Natural killer cell (primary cell): ENCODE results near the gene ROS1. TPM values are rescaled to one million over a fixed set of nuclear protein-coding genes. Genes with fewer than 3 reads are reported as not detected.

Experiments used
- ATAC-seq, 3 donors: fragments of 150-1000 bp in 2 of 3; fragments of 200-7000 bp in 1 of 3; cut with Tn5 transposase; 1 replicate in 1 of 3; 2 replicates in 2 of 3; pipeline ENCODE4 v1.10.0; 2021; ENCODE audit warnings: mild to moderate bottlenecking in 2 of 3, moderate library complexity in 2 of 3
- DNase-seq, 2 donors: peaks; one replicate each; pipeline versions ENCODE4 v3.0.0 to v3.0.0-alpha.2; 2013 to 2021; ENCODE audit warnings: mixed read lengths in 1 of 2
- H3K27ac ChIP-seq: one replicate; pipeline ENCODE4 v1.5.1; 2013; ENCODE audit warnings: mild to moderate bottlenecking, low read length
- H3K27me3 ChIP-seq: one replicate; pipeline ENCODE4 v1.6.1; 2013; ENCODE audit warnings: low read length; ENCODE audit not compliant: control insufficient read depth, insufficient read depth
- H3K36me3 ChIP-seq: one replicate; pipeline ENCODE4 v1.6.1; 2013; ENCODE audit warnings: low read length; ENCODE audit not compliant: control insufficient read depth, insufficient read depth
- H3K4me1 ChIP-seq: one replicate; pipeline ENCODE4 v1.6.1; 2013; ENCODE audit warnings: low read length; ENCODE audit not compliant: control insufficient read depth, insufficient read depth
- H3K4me3 ChIP-seq: one replicate; pipeline ENCODE4 v1.5.1; 2013; ENCODE audit warnings: low read length
- H3K9me3 ChIP-seq: one replicate; pipeline ENCODE4 v1.6.1; 2013; ENCODE audit warnings: low read length; ENCODE audit not compliant: control insufficient read depth, insufficient read depth
- H3K27ac Mint-ChIP-seq, 2 donors: one replicate each; pipeline ENCODE4 v1.8.0; 2022; ENCODE audit warnings: mild to moderate bottlenecking in 2 of 2, mixed read lengths in 2 of 2, moderate library complexity in 1 of 2
- H3K27me3 Mint-ChIP-seq, 2 donors: one replicate each; pipeline ENCODE4 v1.8.0; 2022; ENCODE audit warnings: low read depth in 2 of 2, mixed read lengths in 2 of 2
- H3K36me3 Mint-ChIP-seq: one replicate; pipeline ENCODE4 v1.8.0; 2022; ENCODE audit warnings: mixed read lengths
- H3K4me1 Mint-ChIP-seq, 2 donors: one replicate each; pipeline ENCODE4 v1.8.0; 2022; ENCODE audit warnings: mixed read lengths in 2 of 2
- H3K4me3 Mint-ChIP-seq: one replicate; pipeline ENCODE4 v1.8.0; 2022; ENCODE audit warnings: mild to moderate bottlenecking, moderate library complexity, mixed read lengths
- H3K9me3 Mint-ChIP-seq, 2 donors: one replicate each; pipeline ENCODE4 v1.8.0; 2022; ENCODE audit warnings: mixed read lengths in 2 of 2
- WGBS: methylation state at CpG from one replicate; pipeline ENCODE4 v1.1.7; 2013; ENCODE audit warnings: missing lambda C conversion rate; ENCODE audit not compliant: insufficient coverage; 5-methylcytosine and 5-hydroxymethylcytosine counted together
- intact Hi-C: fragments of 100-400 bp; cut with micrococcal nuclease; formaldehyde crosslinking; loops from one replicate; pipeline ENCODE4 v1.14.2; 2022
- total RNA-seq, 4 donors: library from RNA; stranded (reverse); fragments of 120-200 nt in 1 of 4; gene quantifications; one replicate each; pipeline versions ENCODE4 v1.2.3 to v1.2.4, GENCODE V29; 2013 to 2022
- TF ChIP-seq, protein P1 (sequence below): fragments of 200-600 bp; IDR thresholded peaks from one replicate; pipeline ENCODE4 v1.8.0; 2022; ENCODE audit warnings: antibody characterized with exemption

The ROS1 gene
- total RNA-seq, 3 donors from 2014 or later (not counting 1 experiment from before 2014, with no cell fraction given) = not detected

DNA sequence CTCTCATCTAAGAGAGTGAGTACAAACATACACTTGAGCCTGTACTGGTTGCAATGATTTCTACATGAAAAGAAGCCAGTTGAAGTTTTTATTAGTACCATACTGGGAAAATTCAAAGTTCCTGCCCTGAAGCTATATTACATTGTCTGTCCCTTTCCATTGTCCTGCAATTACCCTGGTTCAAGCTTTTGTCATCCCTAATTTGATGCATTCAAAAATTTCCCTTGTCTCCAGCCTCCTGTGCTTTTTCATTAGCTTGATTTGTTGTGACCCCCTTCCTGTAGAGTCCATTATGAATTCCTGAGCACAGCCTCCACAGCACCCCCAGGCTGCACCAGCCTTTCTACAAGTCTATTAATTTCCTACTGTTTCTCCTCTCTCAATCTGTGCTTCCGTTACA, 114.0 kb downstream of the ROS1 start:
- DNase-seq (no peak), ATAC-seq (no peak)
- Histone ChIP-seq H3K27me3 (no peaks in the 10 kb centered on the region), H3K27ac (no peak overlapping the region), H3K4me1 (no peaks in the 10 kb centered on the region), H3K4me3 (no peak overlapping the region), H3K36me3 (no peaks in the 10 kb centered on the region), H3K9me3 (no peaks in the 10 kb centered on the region)
- intact Hi-C loops = no loop called here
- Mint-ChIP-seq H3K27ac (no peak overlapping the region), H3K9me3 (no peaks in the 10 kb centered on the region), H3K4me1 (no peaks in the 10 kb centered on the region), H3K36me3 (no peaks in the 10 kb centered on the region), H3K4me3 (no peak overlapping the region), H3K27me3 (peaks cover 0 to 13% of the 10 kb centered on the region in 2 donors)
- TF ChIP-seq, protein P1, sequence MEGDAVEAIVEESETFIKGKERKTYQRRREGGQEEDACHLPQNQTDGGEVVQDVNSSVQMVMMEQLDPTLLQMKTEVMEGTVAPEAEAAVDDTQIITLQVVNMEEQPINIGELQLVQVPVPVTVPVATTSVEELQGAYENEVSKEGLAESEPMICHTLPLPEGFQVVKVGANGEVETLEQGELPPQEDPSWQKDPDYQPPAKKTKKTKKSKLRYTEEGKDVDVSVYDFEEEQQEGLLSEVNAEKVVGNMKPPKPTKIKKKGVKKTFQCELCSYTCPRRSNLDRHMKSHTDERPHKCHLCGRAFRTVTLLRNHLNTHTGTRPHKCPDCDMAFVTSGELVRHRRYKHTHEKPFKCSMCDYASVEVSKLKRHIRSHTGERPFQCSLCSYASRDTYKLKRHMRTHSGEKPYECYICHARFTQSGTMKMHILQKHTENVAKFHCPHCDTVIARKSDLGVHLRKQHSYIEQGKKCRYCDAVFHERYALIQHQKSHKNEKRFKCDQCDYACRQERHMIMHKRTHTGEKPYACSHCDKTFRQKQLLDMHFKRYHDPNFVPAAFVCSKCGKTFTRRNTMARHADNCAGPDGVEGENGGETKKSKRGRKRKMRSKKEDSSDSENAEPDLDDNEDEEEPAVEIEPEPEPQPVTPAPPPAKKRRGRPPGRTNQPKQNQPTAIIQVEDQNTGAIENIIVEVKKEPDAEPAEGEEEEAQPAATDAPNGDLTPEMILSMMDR = no peak
- WGBS = 94% methylated on average over 1 of the region's 1 CpG

DNA sequence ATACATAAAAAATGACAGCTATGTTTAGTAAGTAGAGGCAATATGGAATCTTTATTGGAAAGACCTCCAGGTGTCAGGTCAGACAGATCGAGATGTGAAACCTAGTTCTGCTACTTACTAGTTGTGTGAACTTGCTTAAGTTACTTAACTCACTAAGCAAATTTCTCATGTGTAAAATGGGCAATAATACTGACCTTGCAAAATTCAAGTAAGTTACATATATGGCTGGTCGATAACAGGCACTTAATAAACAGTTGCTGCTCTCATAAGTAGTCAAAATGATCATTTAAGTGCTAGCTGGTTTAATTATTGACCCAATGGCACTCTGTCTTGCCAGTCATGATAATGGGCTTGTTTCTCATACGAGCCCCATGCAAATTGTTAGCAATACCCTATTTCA, 114.4 kb downstream of the ROS1 start:
- WGBS = 75% methylated on average over 3 of the region's 3 CpGs
- Mint-ChIP-seq H3K36me3 (no peaks in the 10 kb centered on the region), H3K27ac (no peak overlapping the region), H3K9me3 (no peaks in the 10 kb centered on the region), H3K4me3 (no peak overlapping the region), H3K27me3 (peaks cover 0 to 13% of the 10 kb centered on the region in 2 donors), H3K4me1 (no peaks in the 10 kb centered on the region)
- Histone ChIP-seq H3K4me1 (no peaks in the 10 kb centered on the region), H3K27ac (no peak overlapping the region), H3K36me3 (no peaks in the 10 kb centered on the region), H3K27me3 (no peaks in the 10 kb centered on the region), H3K4me3 (no peak overlapping the region), H3K9me3 (no peaks in the 10 kb centered on the region)
- intact Hi-C loops = no loop called here
- ATAC-seq (no peak), DNase-seq (no peak)
- TF ChIP-seq, protein P1 = no peak

DNA sequence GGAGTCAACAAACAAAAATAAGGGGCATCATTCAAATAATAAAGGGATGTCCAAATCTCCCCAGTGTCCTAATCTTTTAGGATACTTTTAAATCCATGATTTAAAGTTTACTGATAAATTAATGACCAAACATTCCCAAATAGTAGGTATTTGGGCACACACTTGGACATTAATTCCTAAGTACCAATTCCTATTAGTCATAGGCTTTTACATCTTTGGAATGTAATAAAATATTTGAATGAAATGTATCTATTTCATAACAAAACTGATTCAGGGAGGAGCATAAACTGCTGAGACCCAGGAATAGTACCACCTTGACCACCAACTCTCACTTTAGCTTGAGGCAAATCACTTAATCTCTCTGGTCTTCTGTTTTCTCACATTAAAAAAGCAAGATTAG, 116.1 kb downstream of the ROS1 start:
- no peaks in the 10 kb centered on the region for H3K36me3 ChIP-seq
- H3K4me3 ChIP-seq = no peak overlapping the region
- no peaks in the 10 kb centered on the region for H3K9me3 Mint-ChIP-seq
- no peak overlapping the region for H3K27ac Mint-ChIP-seq
- H3K4me1 Mint-ChIP-seq = no peaks in the 10 kb centered on the region
- no peaks in the 10 kb centered on the region for H3K9me3 ChIP-seq
- H3K4me3 Mint-ChIP-seq = no peak overlapping the region
- H3K27me3 ChIP-seq = no peaks in the 10 kb centered on the region
- no peaks in the 10 kb centered on the region for H3K36me3 Mint-ChIP-seq
- TF ChIP-seq, protein P1 = no peak
- DNase-seq = no peak
- intact Hi-C loops = no loop called here
- no peak for ATAC-seq
- H3K27me3 Mint-ChIP-seq = peaks cover 0 to 13% of the 10 kb centered on the region in 2 donors
- no peaks in the 10 kb centered on the region for H3K4me1 ChIP-seq
- no peak overlapping the region for H3K27ac ChIP-seq

DNA sequence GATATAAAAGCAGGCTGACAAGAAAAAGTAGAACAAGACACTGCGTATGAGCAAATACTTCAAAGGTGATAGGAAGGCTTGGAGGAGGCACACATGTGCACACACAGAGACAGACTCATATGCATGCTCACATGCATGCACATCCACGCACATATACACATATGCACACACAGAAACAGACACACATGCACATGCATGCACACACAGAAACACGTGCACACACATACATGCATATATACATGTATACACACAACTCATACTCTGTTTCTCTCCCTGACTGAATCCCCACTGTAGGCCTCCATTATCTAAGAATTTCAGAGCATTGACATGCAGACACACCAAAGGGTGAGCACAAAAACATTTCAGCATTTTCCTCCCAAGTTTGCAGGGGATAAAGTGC, 116.7 kb downstream of the ROS1 start:
- H3K4me3 ChIP-seq = no peak overlapping the region
- no peaks in the 10 kb centered on the region for H3K4me1 ChIP-seq
- Mint-ChIP-seq H3K4me3 (no peak overlapping the region), H3K36me3 (no peaks in the 10 kb centered on the region), H3K9me3 (no peaks in the 10 kb centered on the region), H3K27me3 (peaks cover 0 to 13% of the 10 kb centered on the region in 2 donors), H3K4me1 (no peaks in the 10 kb centered on the region), H3K27ac (no peak overlapping the region)
- no peaks in the 10 kb centered on the region for H3K27me3 ChIP-seq
- H3K36me3 ChIP-seq = no peaks in the 10 kb centered on the region
- ATAC-seq (no peak), DNase-seq (no peak)
- H3K27ac ChIP-seq = no peak overlapping the region
- intact Hi-C loops = no loop called here
- TF ChIP-seq, protein P1 = no peak
- H3K9me3 ChIP-seq = no peaks in the 10 kb centered on the region
- WGBS = 81% methylated on average over 3 of the region's 3 CpGs
